H1 (cell line): ENCODE measurements around the gene NPTX1. TPM values are rescaled to one million over a fixed set of nuclear protein-coding genes. Genes with fewer than 3 reads are reported as not detected.

Source experiments
- CBX5 ChIP-seq: fragments of 300-800, 300-1000 bp; sonication (generic); IDR thresholded peaks from 2 replicates; pipeline ENCODE4 v1.7.1; 2016; ENCODE audit warnings: antibody characterized with exemption, low read length, low read depth
- CBX8 ChIP-seq: fragments of 300-800, 300-1000 bp; sonication (generic); IDR thresholded peaks from 2 replicates; pipeline ENCODE4 v1.7.1; 2016; ENCODE audit warnings: low read depth, low read length, borderline replicate concordance
- polyA plus RNA-seq, 7 experiments: library from polyadenylated mRNA; depleted of rRNA in 3 of 7; stranded (reverse) in 5 of 7; unstranded in 2 of 7; fragments of >200 nt in 5 of 7; fragments of 200-250 nt in 2 of 7; gene quantifications; 1 replicate in 5 of 7; 2 replicates in 1 of 7; 4 replicates in 1 of 7; pipeline versions ENCODE4 v1.2.1 to v1.2.3, GENCODE V29; 2011 to 2013; ENCODE audit warnings: missing spikeins in 2 of 7, mixed read lengths in 2 of 7
- total RNA-seq: library from RNA; stranded (reverse); fragmentation: NEBNext Ultra II Directional; extraction: Animal tissue kit (Norgen Biotek cat#: 25700); gene quantifications from 2 replicates; pipeline ENCODE4 v1.2.1, GENCODE V29; 2021

Gene NPTX1
- total and polyA plus RNA-seq, 2 of the 8 experiments (the other 6 are each of a cell fraction or from before 2014, with no cell fraction given): 12.0 to 17.9 TPM

DNA sequence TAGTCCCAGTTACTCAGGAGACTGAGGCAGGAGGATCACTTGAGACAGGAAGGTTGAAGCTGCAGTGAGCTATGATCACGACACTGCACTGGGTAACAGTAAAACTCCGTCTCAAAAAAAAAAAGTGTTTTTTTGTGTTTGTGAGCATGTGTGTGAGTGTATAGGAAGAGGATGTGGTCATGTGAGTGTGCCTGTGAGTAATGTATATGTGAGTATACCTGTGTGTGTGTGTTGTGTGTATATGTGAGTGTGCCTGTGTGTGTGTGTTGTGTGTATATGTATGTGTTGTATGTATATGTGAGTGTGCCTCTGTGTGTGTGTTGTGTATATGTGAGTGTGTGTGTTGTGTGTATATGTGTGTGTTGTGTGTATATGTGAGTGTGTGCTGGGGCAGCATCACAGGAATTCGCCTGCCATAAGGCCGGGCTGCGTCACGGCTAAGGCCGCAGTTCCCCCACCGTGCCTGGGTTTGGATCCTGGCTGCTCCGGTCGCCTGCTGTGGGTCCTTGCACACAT, 21.4 kb upstream of the NPTX1 start (continued):
- TF ChIP-seq CBX5 (no peak), CBX8 (no peak)
